ENCODE results near the gene DDC.
"Not testable (repeated sequence)": the region's sequence is repeated elsewhere in the genome, so short reads cannot be mapped to it uniquely, and the experiment has no call there.

The DDC gene

GRCh38 chr7:50539725-50540124 is 25.5 kb downstream of the DDC start:
- H3K36me3 ChIP-seq (ENCODE audit: control insufficient read depth, low read length) = no peaks in the 10 kb centered on the region

GRCh38 chr7:50538478-50538877 is 26.7 kb downstream of the DDC start:
- H3K27me3 ChIP-seq (ENCODE audit: control insufficient read depth, low read length) = no peaks in the 10 kb centered on the region
- no peaks in the 10 kb centered on the region for H3K4me1 ChIP-seq (ENCODE audit: control insufficient read depth, low read length)
- no peak overlapping the region for H3K27ac ChIP-seq (ENCODE audit: low read depth, low read length)
- H4K20me1 ChIP-seq (ENCODE audit: control insufficient read depth, insufficient read depth, low read depth, low read length) = no peaks in the 10 kb centered on the region
- no peaks in the 10 kb centered on the region for H3K36me3 ChIP-seq (ENCODE audit: control insufficient read depth, low read length)
- TF ChIP-seq EZH2phosphoT487 (IDR thresholded peaks at IDR 0.05; ENCODE audit: borderline replicate concordance, low read length) (no peak), CTCF (IDR thresholded peaks at IDR 0.05; ENCODE audit: low read depth, low read length, poor library complexity, severe bottlenecking) (no peak)
- H3F3A ChIP-seq (ENCODE audit: control insufficient read depth, insufficient read depth) = no peaks in the 10 kb centered on the region
- H3K4me2 ChIP-seq (ENCODE audit: low read length) = no peak overlapping the region
- no peaks in the 10 kb centered on the region for H3K9me2 ChIP-seq (replicated peaks; ENCODE audit: control insufficient read depth, low read length)
- no peaks in the 10 kb centered on the region for H3K79me2 ChIP-seq (ENCODE audit: control insufficient read depth, low read length)
- no peak overlapping the region for H3K4me3 ChIP-seq (ENCODE audit: low read length)
- no peaks in the 10 kb centered on the region for H3K9me3 ChIP-seq (ENCODE audit: control insufficient read depth, insufficient read depth, low read length)

More at GRCh38 chr7:50539725-50540124, 25.5 kb downstream of the DDC start:
- Histone ChIP-seq H3K4me3 (ENCODE audit: low read length) (no peak overlapping the region), H3K9me2 (replicated peaks; ENCODE audit: control insufficient read depth, low read length) (no peaks in the 10 kb centered on the region), H3K79me2 (ENCODE audit: control insufficient read depth, low read length) (no peaks in the 10 kb centered on the region), H3K4me2 (ENCODE audit: low read length) (no peak overlapping the region), H3K4me1 (ENCODE audit: control insufficient read depth, low read length) (no peaks in the 10 kb centered on the region), H4K20me1 (ENCODE audit: control insufficient read depth, insufficient read depth, low read depth, low read length) (no peaks in the 10 kb centered on the region), H3K9me3 (ENCODE audit: control insufficient read depth, insufficient read depth, low read length) (no peaks in the 10 kb centered on the region), H3K27ac (ENCODE audit: low read depth, low read length) (no peak overlapping the region), H3K27me3 (ENCODE audit: control insufficient read depth, low read length) (no peaks in the 10 kb centered on the region), H3F3A (ENCODE audit: control insufficient read depth, insufficient read depth) (no peaks in the 10 kb centered on the region)
- TF ChIP-seq CTCF (IDR thresholded peaks at IDR 0.05; ENCODE audit: low read depth, low read length, poor library complexity, severe bottlenecking) (no peak), EZH2phosphoT487 (IDR thresholded peaks at IDR 0.05; ENCODE audit: borderline replicate concordance, low read length) (no peak)

GRCh38 chr7:50537417-50537816 is 27.8 kb downstream of the DDC start:
- Histone ChIP-seq H3K27me3 (ENCODE audit: control insufficient read depth, low read length) (no peaks in the 10 kb centered on the region), H3K79me2 (ENCODE audit: control insufficient read depth, low read length) (no peaks in the 10 kb centered on the region), H3K4me3 (ENCODE audit: low read length) (no peak overlapping the region), H3K4me1 (ENCODE audit: control insufficient read depth, low read length) (no peaks in the 10 kb centered on the region), H3K4me2 (ENCODE audit: low read length) (no peak overlapping the region), H3K36me3 (ENCODE audit: control insufficient read depth, low read length) (no peaks in the 10 kb centered on the region), H3K27ac (ENCODE audit: low read depth, low read length) (no peak overlapping the region), H4K20me1 (ENCODE audit: control insufficient read depth, insufficient read depth, low read depth, low read length) (no peaks in the 10 kb centered on the region), H3K9me2 (replicated peaks; ENCODE audit: control insufficient read depth, low read length) (no peaks in the 10 kb centered on the region), H3K9me3 (ENCODE audit: control insufficient read depth, insufficient read depth, low read length) (no peaks in the 10 kb centered on the region), H3F3A (ENCODE audit: control insufficient read depth, insufficient read depth) (no peaks in the 10 kb centered on the region)
- no peak for TF ChIP-seq EZH2phosphoT487 (IDR thresholded peaks at IDR 0.05; ENCODE audit: borderline replicate concordance, low read length)
- TF ChIP-seq CTCF (IDR thresholded peaks at IDR 0.05; ENCODE audit: low read depth, low read length, poor library complexity, severe bottlenecking) = no peak

GRCh38 chr7:50535291-50535711 is 29.9 kb downstream of the DDC start:
- not testable (repeated sequence) for H3K4me2 ChIP-seq (ENCODE audit: low read length); H3K9me2 ChIP-seq (replicated peaks; ENCODE audit: control insufficient read depth, low read length); H3K79me2 ChIP-seq (ENCODE audit: control insufficient read depth, low read length); H4K20me1 ChIP-seq (ENCODE audit: control insufficient read depth, insufficient read depth, low read depth, low read length); H3F3A ChIP-seq (ENCODE audit: control insufficient read depth, insufficient read depth); H3K9me3 ChIP-seq (ENCODE audit: control insufficient read depth, insufficient read depth, low read length); H3K36me3 ChIP-seq (ENCODE audit: control insufficient read depth, low read length); H3K4me1 ChIP-seq (ENCODE audit: control insufficient read depth, low read length); H3K27me3 ChIP-seq (ENCODE audit: control insufficient read depth, low read length); H3K27ac ChIP-seq (ENCODE audit: low read depth, low read length); H3K4me3 ChIP-seq (ENCODE audit: low read length)
